ENCODE measurements around the gene KLK15.
"Not testable (repeated sequence)": the region's sequence is repeated elsewhere in the genome, so short reads cannot be mapped to it uniquely, and the experiment has no call there.

KLK15 gene

GRCh38 chr19:50791594-50792271, 41.6 kb downstream of the KLK15 start:
- ATAC-seq = no peak
- Mint-ChIP-seq H3K36me3 (ENCODE audit: low read depth) (no peaks in the 10 kb centered on the region), H3K4me1 (peaks cover 4% of the 10 kb centered on the region), H3K27ac (no peak overlapping the region), H3K9me3 (no peaks in the 10 kb centered on the region), H3K4me3 (no peak overlapping the region), H3K27me3 (no peaks in the 10 kb centered on the region)
- DNase-seq = no peak

- Mint-ChIP-seq H3K27me3 (no peaks in the 10 kb centered on the region), H3K27ac (no peak overlapping the region), H3K4me3 (no peak overlapping the region), H3K9me3 (no peaks in the 10 kb centered on the region), H3K36me3 (ENCODE audit: low read depth) (no peaks in the 10 kb centered on the region), H3K4me1 (peaks cover 4% of the 10 kb centered on the region)
- DNase-seq (no peak), ATAC-seq (no peak)
Measured at GRCh38 chr19:50790922-50791467, 42.4 kb downstream of the KLK15 start.

- H3K36me3 Mint-ChIP-seq (ENCODE audit: low read depth) = no peaks in the 10 kb centered on the region
- no peak for DNase-seq
- no peak within 1 kb of the TSS for H3K4me3 Mint-ChIP-seq
- H3K4me1 Mint-ChIP-seq = peaks cover 4% of the 10 kb centered on the region
- no peak within 1 kb of the TSS for H3K27ac Mint-ChIP-seq
- H3K27me3 Mint-ChIP-seq = no peaks in the 10 kb centered on the region
- no peak for ATAC-seq
- no peaks in the 10 kb centered on the region for H3K9me3 Mint-ChIP-seq
Measured at GRCh38 chr19:50790396-50790795, 43.0 kb downstream of the KLK15 start, which contains the start of gene ACP4. TSS of gene ACP4 (plus strand) at chr19:50790415. CDS start at chr19:50790415, 0 bp downstream.

GRCh38 chr19:50785329-50785728, 48.0 kb downstream of the KLK15 start:
- no peaks in the 10 kb centered on the region for H3K36me3 Mint-ChIP-seq (ENCODE audit: low read depth)
- H3K27me3 Mint-ChIP-seq = peaks cover 23% of the 10 kb centered on the region
- no peaks in the 10 kb centered on the region for H3K9me3 Mint-ChIP-seq
- DNase-seq (no peak), ATAC-seq (no peak)
- H3K27ac Mint-ChIP-seq = no peak overlapping the region
- no peak overlapping the region for H3K4me3 Mint-ChIP-seq
- H3K4me1 Mint-ChIP-seq = peaks cover 2% of the 10 kb centered on the region

GRCh38 chr19:50784710-50785109, 48.7 kb downstream of the KLK15 start:
- Mint-ChIP-seq H3K27ac (no peak overlapping the region), H3K36me3 (ENCODE audit: low read depth) (no peaks in the 10 kb centered on the region), H3K4me1 (peaks cover 2% of the 10 kb centered on the region), H3K27me3 (peaks cover 28% of the 10 kb centered on the region), H3K9me3 (no peaks in the 10 kb centered on the region), H3K4me3 (no peak overlapping the region)
- ATAC-seq (no peak), DNase-seq (no peak)

- H3K9me3 Mint-ChIP-seq; H3K4me3 Mint-ChIP-seq; H3K36me3 Mint-ChIP-seq (ENCODE audit: low read depth); H3K27ac Mint-ChIP-seq; DNase-seq; ATAC-seq; H3K4me1 Mint-ChIP-seq: not testable (repeated sequence)
- peaks cover 37% of the 10 kb centered on the region for H3K27me3 Mint-ChIP-seq
Measured at GRCh38 chr19:50783848-50784152, 49.6 kb downstream of the KLK15 start.

- peaks cover 14% of the 10 kb centered on the region for H3K4me1 Mint-ChIP-seq
- peaks cover 64% of the 10 kb centered on the region for H3K27me3 Mint-ChIP-seq
- H3K9me3 Mint-ChIP-seq = no peaks in the 10 kb centered on the region
- DNase-seq = no peak
- no peaks in the 10 kb centered on the region for H3K36me3 Mint-ChIP-seq (ENCODE audit: low read depth)
- no peak overlapping the region for H3K27ac Mint-ChIP-seq
- H3K4me3 Mint-ChIP-seq = no peak overlapping the region
- ATAC-seq = no peak
Measured at GRCh38 chr19:50780753-50781435, 52.5 kb downstream of the KLK15 start.

- Mint-ChIP-seq H3K27me3 (peaks cover 72% of the 10 kb centered on the region), H3K4me1 (peaks cover 14% of the 10 kb centered on the region), H3K9me3 (no peaks in the 10 kb centered on the region), H3K27ac (no peak overlapping the region), H3K4me3 (no peak overlapping the region), H3K36me3 (ENCODE audit: low read depth) (no peaks in the 10 kb centered on the region)
- peak; percentile 45 for ATAC-seq
- no peak for DNase-seq
Measured at GRCh38 chr19:50779504-50780457, 53.6 kb downstream of the KLK15 start.

GRCh38 chr19:50778906-50779430, 54.4 kb downstream of the KLK15 start:
- H3K36me3 Mint-ChIP-seq (ENCODE audit: low read depth) = no peaks in the 10 kb centered on the region
- H3K27me3 Mint-ChIP-seq = peaks cover 77% of the 10 kb centered on the region
- ATAC-seq = no peak
- H3K27ac Mint-ChIP-seq = no peak overlapping the region
- peaks cover 14% of the 10 kb centered on the region for H3K4me1 Mint-ChIP-seq
- H3K4me3 Mint-ChIP-seq = no peak overlapping the region
- DNase-seq = no peak
- no peaks in the 10 kb centered on the region for H3K9me3 Mint-ChIP-seq

- Mint-ChIP-seq H3K4me3 (no peak overlapping the region), H3K4me1 (peaks cover 12% of the 10 kb centered on the region), H3K27ac (no peak overlapping the region), H3K36me3 (ENCODE audit: low read depth) (no peaks in the 10 kb centered on the region), H3K27me3 (peaks cover 73% of the 10 kb centered on the region), H3K9me3 (no peaks in the 10 kb centered on the region)
- ATAC-seq (no peak), DNase-seq (no peak)
Measured at GRCh38 chr19:50777830-50778303, 55.5 kb downstream of the KLK15 start.

- H3K9me3 Mint-ChIP-seq = no peaks in the 10 kb centered on the region
- peaks cover 69% of the 10 kb centered on the region for H3K27me3 Mint-ChIP-seq
- DNase-seq = no peak
- no peak overlapping the region for H3K27ac Mint-ChIP-seq
- no peak overlapping the region for H3K4me3 Mint-ChIP-seq
- ATAC-seq = no peak
- no peaks in the 10 kb centered on the region for H3K36me3 Mint-ChIP-seq (ENCODE audit: low read depth)
- H3K4me1 Mint-ChIP-seq = peaks cover 12% of the 10 kb centered on the region
Measured at GRCh38 chr19:50777261-50777660, 56.1 kb downstream of the KLK15 start.

- DNase-seq = no peak
- H3K36me3 Mint-ChIP-seq (ENCODE audit: low read depth) = no peaks in the 10 kb centered on the region
- peaks cover 62% of the 10 kb centered on the region for H3K27me3 Mint-ChIP-seq
- ATAC-seq = no peak
- H3K9me3 Mint-ChIP-seq = no peaks in the 10 kb centered on the region
- no peak overlapping the region for H3K4me3 Mint-ChIP-seq
- H3K27ac Mint-ChIP-seq = no peak overlapping the region
- H3K4me1 Mint-ChIP-seq = peaks cover 12% of the 10 kb centered on the region
Measured at GRCh38 chr19:50776131-50776530, 57.2 kb downstream of the KLK15 start.
